BLaER1 (cell line): ENCODE measurements around the gene ZFC3H1.
"Not testable (repeated sequence)": the region's sequence is repeated elsewhere in the genome, so short reads cannot be mapped to it uniquely, and the experiment has no call there.

ENCODE experiments used
- H3K27ac ChIP-seq: shearing (Covaris generic); formaldehyde crosslinking; 2 replicates; pipeline ENCODE4 v1.8.1; 2022
- H3K27me3 ChIP-seq: shearing (Covaris generic); formaldehyde crosslinking; 2 replicates; pipeline ENCODE4 v1.8.1; 2022
- H3K36me3 ChIP-seq: shearing (Covaris generic); formaldehyde crosslinking; 2 replicates; pipeline ENCODE4 v1.8.1; 2022
- H3K4me1 ChIP-seq: shearing (Covaris generic); formaldehyde crosslinking; 2 replicates; pipeline ENCODE4 v1.8.1; 2022
- H3K4me2 ChIP-seq: shearing (Covaris generic); formaldehyde crosslinking; 2 replicates; pipeline ENCODE4 v1.8.1; 2022
- H3K4me3 ChIP-seq: shearing (Covaris generic); formaldehyde crosslinking; 2 replicates; pipeline ENCODE4 v1.8.1; 2022
- H3K9ac ChIP-seq: shearing (Covaris generic); formaldehyde crosslinking; 2 replicates; pipeline ENCODE4 v1.8.1; 2022
- H3K9me3 ChIP-seq: shearing (Covaris generic); formaldehyde crosslinking; 2 replicates; pipeline ENCODE4 v1.8.1; 2022
- H4K20me1 ChIP-seq: shearing (Covaris generic); formaldehyde crosslinking; 2 replicates; pipeline ENCODE4 v1.8.1; 2022
- Cebpa-rat ChIP-seq: shearing (Covaris generic); IDR thresholded peaks from 2 replicates; pipeline ENCODE4 v1.8.1; 2022

Gene ZFC3H1

GRCh38 chr12:71693126-71693525, 29.5 kb upstream of the ZFC3H1 start:
- H3K4me3 ChIP-seq, result no peak overlapping the region
- H3K9me3 ChIP-seq, result no peaks in the 10 kb centered on the region
- H3K9ac ChIP-seq, result no peak overlapping the region
- no peak overlapping the region for H3K4me2 ChIP-seq
- peaks cover 38% of the 10 kb centered on the region for H3K4me1 ChIP-seq
- no peaks in the 10 kb centered on the region for H3K27me3 ChIP-seq
- peaks cover 15% of the 10 kb centered on the region for H3K36me3 ChIP-seq
- H3K27ac ChIP-seq, result no peak overlapping the region
- H4K20me1 ChIP-seq, result no peaks in the 10 kb centered on the region
- TF ChIP-seq Cebpa-rat, result no peak

GRCh38 chr12:71691504-71692129, 28.0 kb upstream of the ZFC3H1 start:
- Histone ChIP-seq H3K27ac (no peak overlapping the region), H3K36me3 (peaks cover 2% of the 10 kb centered on the region), H3K4me1 (peaks cover 53% of the 10 kb centered on the region), H3K27me3 (no peaks in the 10 kb centered on the region), H3K4me2 (no peak overlapping the region), H3K9me3 (no peaks in the 10 kb centered on the region), H4K20me1 (no peaks in the 10 kb centered on the region), H3K9ac (no peak overlapping the region), H3K4me3 (no peak overlapping the region)
- TF ChIP-seq Cebpa-rat, result no peak

DNA sequence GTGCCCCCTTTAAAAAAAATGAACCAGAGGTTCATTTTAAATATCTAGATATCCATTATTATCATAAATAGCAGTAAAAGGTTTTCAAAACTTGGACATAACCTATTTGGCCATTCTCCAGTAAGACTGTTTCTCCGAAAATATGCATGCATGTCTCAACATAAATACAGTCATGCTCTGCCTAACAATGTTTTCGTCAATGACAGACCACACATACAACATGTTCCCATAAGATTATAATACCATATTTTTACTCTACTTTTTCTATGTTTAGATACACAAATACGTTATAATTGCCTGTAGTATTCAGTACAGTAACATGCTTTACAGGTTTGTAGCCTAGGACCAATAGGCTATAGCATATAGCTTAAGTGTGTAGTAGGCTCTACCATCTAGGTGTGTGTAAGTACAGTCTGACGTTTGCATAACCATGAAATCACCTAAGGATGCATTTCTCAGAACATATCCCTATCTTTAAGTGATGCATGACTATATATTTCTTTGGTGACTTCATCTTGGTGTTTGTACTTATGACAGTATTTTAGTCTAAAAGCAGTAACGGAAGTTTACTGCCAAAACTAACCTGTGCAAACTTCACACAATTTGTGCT, 25.4 kb upstream of the ZFC3H1 start:
- Histone ChIP-seq H4K20me1 (no peaks in the 10 kb centered on the region), H3K27me3 (no peaks in the 10 kb centered on the region), H3K4me3 (no peak overlapping the region), H3K4me2 (peak overlapping the region; percentile 87), H3K27ac (no peak overlapping the region), H3K36me3 (no peaks in the 10 kb centered on the region), H3K4me1 (peaks cover 48% of the 10 kb centered on the region), H3K9ac (no peak overlapping the region), H3K9me3 (no peaks in the 10 kb centered on the region)
- TF ChIP-seq Cebpa-rat, result no peak

DNA sequence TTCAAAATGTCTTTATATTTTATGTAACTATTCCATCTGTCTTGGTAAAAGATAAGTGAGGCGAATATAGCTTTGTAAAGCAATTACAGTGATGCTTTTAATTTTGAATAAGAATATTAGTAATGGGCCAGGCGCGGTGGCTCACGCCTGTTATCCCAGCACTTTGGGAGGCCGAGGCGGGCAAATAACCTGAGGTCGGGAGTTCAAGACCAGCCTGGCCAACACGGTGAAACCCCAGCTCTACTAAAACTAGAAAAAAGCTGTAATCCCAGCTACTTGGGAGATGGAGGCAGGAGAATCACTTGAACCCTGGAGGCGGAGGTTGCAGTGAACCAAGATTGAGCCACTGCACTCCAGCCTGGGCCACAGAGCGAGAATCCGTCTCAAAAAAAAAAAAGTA, 23.5 kb upstream of the ZFC3H1 start:
- H3K27ac ChIP-seq, result not testable (repeated sequence)

GRCh38 chr12:71686658-71687025, 23.0 kb upstream of the ZFC3H1 start:
- Histone ChIP-seq H3K4me1 (peaks cover 34% of the 10 kb centered on the region), H4K20me1 (no peaks in the 10 kb centered on the region)

More for the DNA sequence above, 23.5 kb upstream of the ZFC3H1 start:
- H3K4me3 ChIP-seq, result peak overlapping the region; percentile 73
- peaks cover 34% of the 10 kb centered on the region for H3K4me1 ChIP-seq
- not testable (repeated sequence) for H3K36me3 ChIP-seq, H3K27me3 ChIP-seq, H3K9me3 ChIP-seq, H4K20me1 ChIP-seq
- peak overlapping the region; percentile 82; the same call in 1 of the 2 replicates for H3K9ac ChIP-seq
- H3K4me2 ChIP-seq, result peak overlapping the region; percentile 87

DNA sequence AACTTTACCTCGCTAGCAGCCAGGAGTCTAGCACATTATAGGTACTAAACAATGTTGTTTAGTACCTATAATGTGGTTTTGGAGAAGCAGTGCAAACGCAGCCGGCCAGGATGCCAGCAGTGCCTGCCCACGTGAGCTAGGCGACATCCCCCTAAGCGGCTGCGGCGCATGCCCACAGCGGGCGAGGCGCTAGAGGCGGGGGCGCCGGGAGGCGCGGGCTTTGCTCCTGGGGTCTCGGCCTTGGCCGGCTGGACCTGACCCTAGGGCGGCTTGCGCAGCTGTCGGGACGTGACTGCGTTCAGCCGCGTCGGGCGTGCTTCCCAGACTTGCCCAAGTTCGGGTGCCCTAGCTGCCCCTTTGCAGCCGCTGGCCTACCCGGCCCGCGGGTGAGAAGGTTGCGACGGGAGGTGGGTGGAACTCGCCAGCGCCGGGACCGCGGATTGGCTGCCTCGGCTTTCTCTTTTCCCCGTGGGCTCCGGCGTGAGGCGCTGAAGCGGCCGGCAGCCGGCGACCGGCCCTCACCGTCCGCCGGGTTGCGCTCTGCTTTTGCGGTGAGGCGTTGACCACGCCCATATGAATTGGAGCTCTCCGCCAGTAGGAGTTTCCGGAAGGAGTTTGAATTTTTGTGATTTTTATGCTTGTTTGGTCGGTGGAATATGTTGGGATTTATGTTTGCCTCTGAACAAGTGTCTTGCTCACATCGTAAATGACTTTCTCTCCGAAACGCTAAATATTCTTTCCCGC, 22.4 kb upstream of the ZFC3H1 start, which contains the start of gene TMEM19:
TSS of gene TMEM19 (plus strand) at position 169 of the 744 bp plus-strand sequence. CDS start 599 bp downstream, outside the sequence.
- no peaks in the 10 kb centered on the region for H3K27me3 ChIP-seq
- peaks cover 34% of the 10 kb centered on the region for H3K4me1 ChIP-seq
- peak within 1 kb of the TSS; percentile 73 for H3K4me3 ChIP-seq
- H3K4me2 ChIP-seq, result peak within 1 kb of the TSS; percentile 87
- H3K36me3 ChIP-seq, result no peaks in the 10 kb centered on the region
- no peaks in the 10 kb centered on the region for H3K9me3 ChIP-seq
- TF ChIP-seq Cebpa-rat, result no peak
- peak within 1 kb of the TSS; percentile 80 for H3K27ac ChIP-seq
- H3K9ac ChIP-seq, result peak within 1 kb of the TSS; percentile 82
- H4K20me1 ChIP-seq, result no peaks in the 10 kb centered on the region

More at GRCh38 chr12:71686658-71687025, 23.0 kb upstream of the ZFC3H1 start:
- Histone ChIP-seq H3K27ac (peak overlapping the region; percentile 80), H3K36me3 (no peaks in the 10 kb centered on the region), H3K4me2 (peak overlapping the region; percentile 87), H3K9me3 (no peaks in the 10 kb centered on the region), H3K4me3 (peak overlapping the region; percentile 73), H3K9ac (peak overlapping the region; percentile 82), H3K27me3 (no peaks in the 10 kb centered on the region)
- no peak for TF ChIP-seq Cebpa-rat

DNA sequence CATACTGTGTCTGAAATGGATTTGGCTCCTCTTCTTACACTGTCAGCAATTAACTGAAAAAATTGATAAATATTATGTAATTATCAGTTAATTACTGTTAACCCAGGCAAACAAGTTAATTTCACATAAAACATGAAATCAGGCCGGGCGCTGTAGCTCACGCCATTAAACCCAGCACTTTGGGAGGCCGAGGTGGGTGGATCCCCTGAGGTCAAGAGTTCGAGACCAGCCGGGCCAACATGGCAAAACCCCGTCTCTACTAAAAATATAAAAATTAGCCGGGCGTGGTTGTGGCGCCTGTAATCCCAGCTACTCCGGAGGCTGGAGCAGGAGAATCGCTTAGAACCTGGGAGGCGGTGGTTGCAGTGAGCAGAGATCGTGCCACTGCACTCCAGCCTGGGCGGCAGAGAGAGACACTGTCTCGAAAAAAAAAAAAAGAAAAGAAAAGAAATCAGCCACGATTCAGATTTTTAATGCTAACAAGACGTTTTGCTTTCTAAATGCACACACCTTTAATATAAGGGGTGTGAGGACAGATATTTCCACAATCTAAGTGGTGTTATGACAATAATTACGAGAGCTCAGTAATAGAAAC, 21.8 kb upstream of the ZFC3H1 start:
- peak overlapping the region; percentile 82 for H3K9ac ChIP-seq
- H3K9me3 ChIP-seq, result no peaks in the 10 kb centered on the region
- no peaks in the 10 kb centered on the region for H3K27me3 ChIP-seq
- TF ChIP-seq Cebpa-rat, result no peak
- peaks cover 34% of the 10 kb centered on the region for H3K4me1 ChIP-seq
- H3K4me2 ChIP-seq, result peak overlapping the region; percentile 87
- H3K36me3 ChIP-seq, result no peaks in the 10 kb centered on the region
- H4K20me1 ChIP-seq, result no peaks in the 10 kb centered on the region
- H3K27ac ChIP-seq, result peak overlapping the region; percentile 80
- H3K4me3 ChIP-seq, result peak overlapping the region; percentile 73

- Histone ChIP-seq H3K27ac (no peak overlapping the region), H3K9me3 (no peaks in the 10 kb centered on the region), H4K20me1 (no peaks in the 10 kb centered on the region), H3K4me3 (no peak overlapping the region), H3K9ac (no peak overlapping the region), H3K36me3 (no peaks in the 10 kb centered on the region), H3K4me1 (peaks cover 31% of the 10 kb centered on the region), H3K27me3 (no peaks in the 10 kb centered on the region), H3K4me2 (no peak overlapping the region)
- no peak for TF ChIP-seq Cebpa-rat
These were observed 20.4 kb upstream of the ZFC3H1 start for GRCh38 chr12:71684081-71684480.

DNA sequence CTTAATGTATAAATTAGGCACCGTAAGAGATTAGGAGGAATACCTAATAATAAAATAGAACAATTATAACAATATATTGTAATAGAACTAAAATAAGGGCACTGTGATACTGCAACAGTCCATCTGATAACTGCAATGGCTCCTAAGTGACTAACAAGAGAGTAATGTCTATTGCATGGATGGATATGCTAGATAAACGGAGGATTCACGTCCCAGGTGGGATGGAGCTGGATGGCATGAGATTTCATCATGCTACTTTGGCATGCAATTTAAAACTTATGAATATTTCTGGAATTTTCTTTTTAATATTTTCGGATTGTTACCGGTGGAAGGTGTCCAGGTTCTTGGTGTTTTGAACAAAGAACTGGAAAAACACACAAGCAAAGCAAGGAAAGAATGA, 20.0 kb upstream of the ZFC3H1 start:
- Histone ChIP-seq H3K27me3 (no peaks in the 10 kb centered on the region), H3K27ac (no peak overlapping the region), H3K36me3 (no peaks in the 10 kb centered on the region), H3K9me3 (no peaks in the 10 kb centered on the region), H4K20me1 (no peaks in the 10 kb centered on the region), H3K4me1 (peaks cover 26% of the 10 kb centered on the region), H3K4me2 (no peak overlapping the region), H3K4me3 (no peak overlapping the region), H3K9ac (no peak overlapping the region)
- no peak for TF ChIP-seq Cebpa-rat

- Histone ChIP-seq H3K4me1 (peaks cover 14% of the 10 kb centered on the region), H3K9me3 (no peaks in the 10 kb centered on the region), H3K36me3 (no peaks in the 10 kb centered on the region), H3K4me2 (no peak overlapping the region), H3K27ac (no peak overlapping the region), H3K9ac (no peak overlapping the region), H3K27me3 (no peaks in the 10 kb centered on the region), H3K4me3 (no peak overlapping the region), H4K20me1 (no peaks in the 10 kb centered on the region)
- TF ChIP-seq Cebpa-rat, result no peak
These were observed 18.8 kb upstream of the ZFC3H1 start for GRCh38 chr12:71682466-71682865.
